ENCODE data around the gene EIF2B5. TPM values are rescaled to one million over a fixed set of nuclear protein-coding genes. Genes with fewer than 3 reads are reported as not detected.

The EIF2B5 gene
- total and polyA plus RNA-seq, 9 of the 15 experiments (the other 6 are each of a cell fraction or from before 2014, with no cell fraction given) = 19.1 to 92.4 (median 74.0) TPM

GRCh38 chr3:184135149-184135910 lies at the start of gene EIF2B5 (continued):
- TF ChIP-seq STAT6 (CRISPR knock-in tag; IDR thresholded peaks at IDR 0.05) (no peak), HDAC2 (IDR thresholded peaks at IDR 0.05) (0 out of 2 replicates have a peak, but pooled peaks have one; percentile 26), ZNF133 (CRISPR knock-in tag; IDR thresholded peaks at IDR 0.05) (no peak), ZFX (CRISPR knock-in tag; IDR thresholded peaks at IDR 0.05) (peak; percentile 45), RAD51 (IDR thresholded peaks at IDR 0.05; ENCODE audit: borderline replicate concordance, low read depth) (no peak), YY1 (IDR thresholded peaks at IDR 0.05; ENCODE audit: borderline replicate concordance in 1 of 3, control insufficient read depth in 1 of 3, extremely low read depth in 1 of 3, insufficient read depth in 3 of 3, insufficient read length in 1 of 3, insufficient replicate concordance in 2 of 3, low read depth in 1 of 3, low read length in 2 of 3) (peak; percentile 80 to 99 (median 96)), ZNF592 (IDR thresholded peaks at IDR 0.05) (no peak), ZNF217 (CRISPR knock-in tag; IDR thresholded peaks at IDR 0.05) (no peak), NFIX (CRISPR knock-in tag; IDR thresholded peaks at IDR 0.05; ENCODE audit: low read depth) (no peak), FOS (IDR thresholded peaks at IDR 0.05; ENCODE audit: extremely low read depth, insufficient read length) (no peak), ZNF764 (CRISPR knock-in tag; IDR thresholded peaks at IDR 0.05; ENCODE audit: low read depth) (no peak), TAL1 (IDR thresholded peaks at IDR 0.05) (no peak), BMI1 (IDR thresholded peaks at IDR 0.05; ENCODE audit: low read length) (no peak), MLX (CRISPR knock-in tag; conservative IDR thresholded peaks at IDR 0.05) (no peak), RHOXF2B (CRISPR knock-in tag; conservative IDR thresholded peaks at IDR 0.05) (no peak), NFATC3 (IDR thresholded peaks at IDR 0.05) (no peak), ZBTB26 (CRISPR knock-in tag; IDR thresholded peaks at IDR 0.05) (no peak)
